Activated CD4-positive, alpha-beta T cell treated with anti-CD3 and anti-CD28 coated beads for 1 hour (primary cell): ENCODE data around the gene SCD5.
"Not testable (repeated sequence)": the region's sequence is repeated elsewhere in the genome, so short reads cannot be mapped to it uniquely, and the experiment has no call there.

Experiments used
- DNase-seq: peaks from one replicate; pipeline ENCODE4 v3.0.0-alpha.2; 2020

Gene SCD5

DNA sequence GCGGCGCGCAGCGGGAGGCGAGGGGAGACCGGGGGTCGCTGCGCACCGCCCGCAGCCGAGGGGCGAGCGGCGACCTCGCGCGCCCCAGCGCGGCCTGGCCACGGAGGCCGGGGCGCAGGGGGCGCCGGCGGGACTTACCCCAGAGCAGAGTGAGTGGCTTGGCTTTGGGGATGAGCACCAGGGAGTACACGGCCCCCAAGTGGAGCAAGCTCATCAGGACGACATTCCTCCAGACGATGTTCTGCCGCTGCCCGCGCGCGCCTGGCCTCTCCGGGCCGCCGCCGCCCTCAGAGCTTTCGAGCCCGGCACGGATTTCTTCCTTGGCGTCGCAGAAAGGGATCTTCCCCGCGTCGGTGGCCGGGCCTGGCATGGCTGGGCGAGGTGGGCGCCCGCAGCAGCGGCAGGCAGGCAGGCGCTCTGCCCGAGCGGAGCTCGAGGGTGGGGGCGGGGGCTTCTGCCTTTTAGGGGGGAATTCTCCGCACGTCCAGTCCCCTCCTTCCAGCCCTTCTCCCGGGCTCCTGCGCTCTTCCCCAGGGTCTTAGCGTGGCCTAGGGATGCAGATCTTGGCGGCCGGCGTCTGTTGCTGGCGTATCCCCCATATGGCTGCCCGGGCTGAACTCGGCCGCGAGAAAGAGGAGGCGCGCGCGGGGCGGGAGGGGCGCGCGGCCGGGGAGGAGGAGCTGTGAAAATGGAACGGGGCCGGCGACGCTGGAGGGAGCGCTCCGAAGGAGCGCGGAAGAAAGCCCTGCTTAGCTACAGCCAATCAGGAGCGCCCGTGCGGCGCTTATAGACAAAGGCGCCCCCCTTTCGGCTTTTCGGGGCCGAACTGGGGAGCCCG is at the start of gene SCD5:
Gene SCD5, minus strand, starts transcription at position 629 of the 838 bp plus-strand sequence. Its CDS starts 259 bp downstream, at position 370.
- peak; percentile 24 for DNase-seq

DNA sequence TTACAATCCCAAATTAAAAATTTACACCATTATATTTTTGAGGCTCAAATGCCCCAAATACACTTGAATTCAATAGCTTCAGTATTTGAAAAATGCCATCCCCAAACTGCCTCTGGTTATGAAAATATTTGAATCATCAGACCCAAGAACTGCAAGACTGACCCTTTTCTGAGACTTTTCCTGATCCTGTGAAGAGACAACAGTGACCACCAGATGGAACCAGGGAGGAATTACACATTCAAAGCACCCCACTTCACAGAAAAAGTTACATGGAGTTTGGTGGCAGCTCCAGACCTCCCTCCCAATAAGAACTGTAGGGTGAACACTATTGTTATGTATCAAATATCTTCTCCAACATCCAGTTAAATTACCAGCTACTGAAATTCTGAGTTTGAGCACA is 44.0 kb upstream of the SCD5 start:
- no peak for DNase-seq

DNA sequence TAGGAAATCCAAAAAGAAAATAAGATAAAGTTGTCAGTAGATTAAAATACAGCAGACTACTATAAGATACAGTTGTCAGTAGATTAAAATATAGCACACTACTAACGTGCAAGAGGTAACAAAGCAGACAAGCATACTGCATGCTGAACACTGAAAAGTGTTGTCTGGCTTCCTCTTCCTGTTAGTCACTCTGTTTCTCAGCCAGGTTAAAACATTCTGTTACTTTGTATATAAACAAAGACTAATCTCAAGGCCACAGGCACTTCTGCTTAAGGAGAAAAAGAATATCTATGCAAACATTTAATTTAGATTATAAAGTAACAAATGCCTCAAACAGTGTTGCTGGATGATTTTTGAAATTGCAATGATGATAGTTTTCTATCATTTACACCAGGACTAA is 41.0 kb upstream of the SCD5 start:
- no peak for DNase-seq

DNA sequence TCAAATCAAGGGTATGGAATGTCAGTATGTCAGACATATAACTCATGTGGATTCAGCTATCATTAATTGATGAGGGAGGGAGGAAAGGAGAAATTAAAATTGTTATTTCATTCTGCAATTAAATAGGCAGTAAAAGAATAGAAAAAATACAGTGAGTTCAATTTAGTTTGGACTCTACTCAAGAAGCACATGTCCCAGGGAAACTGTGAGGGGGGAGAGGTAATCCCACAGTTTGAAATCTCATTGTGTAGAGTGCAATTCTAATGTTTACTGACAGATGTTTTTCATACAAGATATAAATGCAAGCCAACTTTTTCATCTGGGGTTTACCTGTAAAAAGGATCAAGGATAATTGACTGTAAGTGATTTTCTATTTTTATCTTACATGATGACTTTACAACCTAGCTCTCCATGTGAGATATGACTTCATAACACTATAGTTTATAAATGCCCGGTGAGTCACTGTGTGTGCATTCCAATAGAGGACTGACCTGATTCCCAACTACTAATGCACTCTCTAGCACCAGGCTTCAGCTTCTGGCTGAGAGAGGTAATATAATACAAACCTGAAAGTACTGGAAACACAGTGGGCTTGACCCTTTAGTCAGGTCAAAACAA is 35.2 kb upstream of the SCD5 start:
- DNase-seq, result no peak

DNA sequence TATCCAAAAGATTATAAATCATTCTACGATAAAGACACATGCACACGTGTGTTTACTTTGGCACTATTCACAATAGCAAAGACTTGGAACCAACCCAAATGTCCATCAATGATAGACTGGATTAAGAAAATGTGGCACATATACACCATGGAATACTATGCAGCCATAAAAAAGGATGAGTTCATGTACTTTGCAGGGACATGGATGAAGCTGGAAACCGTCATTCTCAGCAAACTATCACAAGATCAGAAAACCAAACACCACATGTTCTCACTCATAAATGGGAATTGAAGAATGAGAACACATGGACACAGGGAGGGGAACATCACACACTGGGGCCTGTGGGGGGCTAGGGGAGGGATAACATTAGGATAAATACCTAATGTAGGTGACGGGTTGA is 34.5 kb upstream of the SCD5 start:
- not testable (repeated sequence) for DNase-seq

DNA sequence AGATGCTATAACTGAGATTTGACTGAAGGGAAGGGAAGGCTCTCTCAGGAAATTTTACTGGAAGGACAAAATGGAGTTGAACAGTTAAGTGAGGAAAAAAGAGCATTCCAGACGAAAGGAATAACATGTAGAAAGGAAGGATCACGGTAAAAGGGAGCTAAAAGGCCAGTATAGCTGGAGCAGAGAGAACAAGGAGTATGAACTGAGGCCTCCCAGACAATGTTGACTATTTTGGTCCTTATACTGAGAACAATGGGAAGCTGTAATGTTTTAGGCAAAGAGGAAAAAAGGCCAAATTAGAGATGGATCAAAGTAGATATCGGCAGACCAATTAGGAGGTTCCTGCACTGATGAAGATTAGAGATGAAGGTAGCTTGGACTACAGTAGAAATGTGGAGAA is 26.8 kb upstream of the SCD5 start:
- DNase-seq, result no peak

DNA sequence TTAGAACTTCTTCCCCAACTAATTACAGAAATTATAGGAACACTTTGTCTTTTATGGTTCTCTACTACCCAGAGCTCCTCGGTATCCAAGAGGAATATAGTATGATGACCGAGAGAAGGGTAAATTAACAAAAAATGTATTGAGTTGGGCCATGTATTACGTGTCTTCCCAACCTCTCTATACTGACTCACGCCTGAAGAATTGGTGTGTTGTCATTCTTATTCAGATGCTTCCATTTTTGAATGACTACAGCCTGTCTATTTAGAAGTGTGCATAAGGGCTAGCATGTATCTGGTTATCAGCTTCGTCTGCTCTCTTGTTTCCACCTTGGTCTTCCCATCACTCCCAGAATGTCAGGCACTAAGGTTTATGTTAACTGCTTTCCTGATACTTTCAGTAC is 24.5 kb upstream of the SCD5 start:
- DNase-seq, result no peak

DNA sequence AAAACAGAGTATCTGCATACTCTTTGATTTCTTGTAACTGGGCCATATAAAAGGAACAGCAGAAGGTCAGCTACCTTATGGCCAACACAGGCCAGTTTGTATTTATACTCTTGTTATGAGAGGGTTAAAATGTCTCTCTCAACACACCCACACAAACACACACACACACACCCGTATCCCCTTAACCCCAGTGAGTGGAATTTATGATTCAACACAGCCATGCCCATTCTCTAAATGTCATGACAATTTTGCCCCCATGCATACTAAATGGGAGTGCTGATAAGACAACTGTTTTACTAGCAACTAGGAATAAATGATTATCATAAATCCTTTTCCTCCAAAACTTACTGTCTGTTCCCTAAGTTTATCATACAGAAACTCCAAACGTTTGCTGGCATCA is 22.1 kb upstream of the SCD5 start:
- DNase-seq, result no peak

DNA sequence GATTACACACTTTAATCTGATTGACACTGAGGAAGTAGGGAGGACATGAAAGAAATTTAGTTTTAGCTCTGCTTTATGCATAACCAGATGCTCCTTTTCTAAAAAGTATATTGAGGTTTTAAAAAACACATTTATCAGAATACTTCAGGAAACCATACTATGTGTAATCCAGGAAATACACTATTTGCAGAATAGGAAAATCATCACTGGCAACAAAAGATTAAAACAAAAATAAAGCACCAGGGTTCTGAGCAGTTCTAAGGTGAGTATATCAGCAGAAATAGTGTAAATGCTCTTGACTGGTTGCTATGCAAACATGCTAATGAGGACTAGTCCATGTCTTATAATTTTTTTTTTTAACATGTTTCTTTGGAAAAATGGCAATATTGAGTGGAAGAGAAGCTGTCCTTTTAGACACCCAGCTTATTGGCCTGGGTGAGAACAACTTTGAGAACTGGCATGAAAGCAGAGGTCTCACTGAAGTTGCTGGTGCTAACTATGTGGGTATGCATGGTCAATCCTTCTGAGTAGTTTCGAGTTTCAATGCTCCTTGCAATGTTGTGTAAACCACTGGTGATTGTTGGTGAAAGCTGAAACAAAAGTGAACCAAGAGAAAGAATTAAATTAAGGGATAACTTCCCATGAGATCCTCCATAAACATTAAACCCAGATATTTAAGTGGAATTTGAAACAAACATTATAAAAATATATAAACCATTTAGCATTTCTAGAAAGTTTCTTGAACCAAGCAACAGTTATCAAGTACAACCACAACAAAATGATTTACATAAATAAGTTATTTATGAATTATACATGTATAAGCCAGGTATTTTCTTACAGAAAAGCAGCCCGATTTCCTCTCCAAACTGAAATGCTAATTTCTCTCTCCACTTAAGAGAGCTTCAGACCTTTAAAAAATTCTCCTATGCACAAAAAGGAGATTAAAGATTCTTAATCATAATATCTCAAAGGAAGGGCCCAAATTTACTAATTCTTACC is 20.4 kb upstream of the SCD5 start:
- DNase-seq, result no peak

DNA sequence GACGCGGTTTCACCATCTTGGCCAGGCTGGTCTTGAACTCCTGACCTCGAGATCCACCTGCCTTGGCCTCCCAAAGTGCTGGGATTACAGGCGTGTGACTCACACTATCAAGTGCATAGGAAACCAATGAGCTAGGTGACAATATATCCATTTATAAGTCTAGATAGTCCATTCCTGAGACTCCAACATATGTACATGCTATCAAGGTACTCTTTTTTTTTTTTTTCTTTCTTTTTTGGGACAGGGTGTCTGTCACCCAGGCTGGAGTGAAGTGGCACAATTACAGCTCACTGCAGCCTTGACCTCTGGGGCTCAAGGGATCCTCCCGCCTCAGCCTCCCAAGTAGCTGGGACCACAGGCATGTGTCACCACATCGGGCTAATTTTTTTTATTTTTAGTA is 18.3 kb upstream of the SCD5 start:
- DNase-seq, result not testable (repeated sequence)

DNA sequence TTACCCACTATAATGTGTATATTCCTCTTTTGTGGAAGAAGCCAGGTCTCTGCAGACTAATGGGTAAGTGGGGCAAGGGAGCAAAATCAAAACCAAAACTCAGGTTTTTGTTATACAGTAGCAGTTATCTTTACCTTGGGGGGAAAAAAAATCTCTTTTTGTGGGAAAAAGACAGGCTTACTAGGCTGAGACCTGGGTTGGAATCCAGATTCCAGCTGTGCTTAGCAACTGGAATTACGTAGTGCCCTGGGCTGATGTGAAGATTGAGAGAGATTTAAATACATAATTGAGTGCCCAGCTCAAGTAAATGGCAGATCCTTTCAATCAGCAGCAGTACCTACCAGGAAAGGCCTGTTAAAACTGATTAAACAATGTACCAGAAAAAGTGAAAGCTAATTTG is 15.4 kb upstream of the SCD5 start:
- no peak for DNase-seq

DNA sequence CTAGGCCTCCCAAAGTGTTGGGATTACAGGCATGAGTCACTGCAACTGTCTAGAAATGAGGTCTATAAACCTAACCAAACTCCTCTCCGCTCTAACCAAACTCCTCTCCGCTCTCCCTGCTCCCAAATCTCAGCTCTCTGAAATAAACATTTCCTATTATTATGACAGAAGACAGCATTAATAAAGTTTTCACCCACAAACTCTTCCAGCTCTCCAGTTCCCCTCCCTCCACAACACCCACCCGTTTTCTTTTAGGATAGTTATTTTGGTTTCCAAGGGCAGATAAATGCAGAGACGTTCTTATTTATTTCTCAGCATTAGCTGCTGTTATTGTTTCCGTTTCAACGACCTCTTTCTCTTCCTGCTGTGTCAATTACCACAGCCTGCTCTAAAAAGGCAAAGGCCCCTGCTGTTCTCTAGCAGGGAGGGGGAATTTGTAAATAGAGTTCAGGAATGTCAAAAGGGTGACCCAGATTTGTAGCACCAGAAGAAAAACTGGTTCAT is 13.3 kb upstream of the SCD5 start:
- no peak for DNase-seq

DNA sequence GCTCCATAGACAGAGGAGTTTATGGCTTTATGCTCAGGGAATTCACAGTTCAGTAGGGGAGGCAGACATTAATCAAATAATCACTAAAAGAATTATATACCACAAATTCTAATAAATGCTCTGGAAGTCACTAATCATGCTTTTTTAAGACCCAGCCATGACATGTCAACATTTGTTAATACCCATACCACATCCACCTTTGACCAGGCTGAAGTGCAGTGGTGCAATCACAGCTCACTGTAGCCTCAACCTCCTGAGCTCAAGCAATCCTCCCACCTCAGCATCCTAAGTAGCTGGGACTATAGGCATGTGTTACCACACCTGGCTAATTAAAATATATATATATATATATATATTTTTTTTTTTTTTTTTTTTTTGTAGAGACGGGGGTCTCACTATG is 12.8 kb upstream of the SCD5 start:
- no peak for DNase-seq

DNA sequence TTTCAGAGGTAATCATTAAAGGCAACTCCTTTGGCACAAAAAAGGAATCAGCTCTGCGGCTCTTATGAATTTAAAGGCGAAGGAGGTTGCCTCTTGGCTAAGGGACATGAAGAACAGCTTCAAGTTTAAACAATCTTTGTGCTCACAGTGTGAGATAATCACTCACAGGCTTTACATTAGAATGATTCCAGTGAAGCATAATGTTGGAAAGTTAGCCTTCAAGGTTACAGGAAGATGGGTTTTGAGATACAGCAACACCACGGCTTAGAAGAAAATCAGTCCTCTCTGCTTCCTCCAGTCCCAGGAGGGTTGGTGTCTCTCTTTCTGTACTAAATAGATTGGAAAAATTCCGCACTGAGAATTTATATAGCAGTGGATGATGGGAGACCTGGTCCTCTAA is 11.6 kb upstream of the SCD5 start:
- no peak for DNase-seq

DNA sequence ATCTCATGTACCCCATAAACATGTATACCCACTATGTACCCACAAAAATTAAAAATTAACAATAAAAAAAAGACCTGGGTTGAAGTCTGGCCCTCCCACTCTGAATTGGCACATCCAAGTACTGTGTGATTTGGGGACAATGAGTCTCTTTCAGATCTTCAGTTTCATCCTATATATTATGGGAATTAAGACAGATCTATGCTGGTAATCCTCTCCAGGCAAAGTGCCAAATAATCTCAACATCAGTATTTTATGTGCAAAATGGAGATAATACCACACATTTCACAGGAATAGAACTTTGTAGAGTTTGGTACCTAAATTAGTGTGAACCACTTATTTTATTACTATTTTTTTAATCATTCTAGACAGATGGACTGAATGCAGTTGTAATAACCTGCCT is 11.0 kb upstream of the SCD5 start:
- DNase-seq, result no peak

DNA sequence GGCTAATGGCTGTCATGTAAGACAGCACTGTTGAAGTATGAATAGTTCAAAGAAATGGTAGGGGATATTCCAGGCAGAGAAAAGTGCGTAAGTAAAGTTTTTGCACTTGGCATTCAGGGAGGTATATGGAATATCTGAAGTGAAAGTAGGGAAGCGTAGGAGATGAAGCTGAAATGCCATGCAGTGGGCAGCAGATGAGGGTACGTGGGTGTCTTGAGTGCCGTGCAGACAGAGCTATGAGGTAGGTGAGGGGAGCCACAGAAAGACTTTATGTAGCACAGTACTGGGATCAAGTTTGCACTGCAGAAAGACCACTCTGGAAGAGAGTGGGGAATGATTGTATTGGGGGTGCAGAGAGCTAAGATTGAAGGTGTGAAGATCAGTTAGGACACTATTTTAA is 5.2 kb upstream of the SCD5 start:
- no peak for DNase-seq

DNA sequence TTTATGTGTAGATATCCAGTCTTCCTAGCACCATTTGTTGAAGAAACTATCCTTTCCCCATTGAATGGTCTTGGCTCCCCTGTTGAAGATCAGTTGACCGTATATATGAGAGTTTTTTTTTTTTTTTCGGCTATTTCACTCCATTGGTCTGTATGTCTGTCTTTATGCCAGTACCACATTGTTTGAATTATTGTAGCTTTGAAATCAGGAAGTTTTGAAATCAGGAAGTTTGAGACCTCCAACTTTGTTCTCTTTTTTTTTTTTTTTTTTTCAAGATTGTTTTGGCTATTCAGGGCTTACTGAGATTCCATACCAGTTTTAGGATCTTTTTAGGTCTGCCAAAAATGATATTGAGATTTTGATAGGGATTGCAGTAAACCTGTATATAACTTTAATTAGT is 4.3 kb upstream of the SCD5 start:
- DNase-seq, result no peak

DNA sequence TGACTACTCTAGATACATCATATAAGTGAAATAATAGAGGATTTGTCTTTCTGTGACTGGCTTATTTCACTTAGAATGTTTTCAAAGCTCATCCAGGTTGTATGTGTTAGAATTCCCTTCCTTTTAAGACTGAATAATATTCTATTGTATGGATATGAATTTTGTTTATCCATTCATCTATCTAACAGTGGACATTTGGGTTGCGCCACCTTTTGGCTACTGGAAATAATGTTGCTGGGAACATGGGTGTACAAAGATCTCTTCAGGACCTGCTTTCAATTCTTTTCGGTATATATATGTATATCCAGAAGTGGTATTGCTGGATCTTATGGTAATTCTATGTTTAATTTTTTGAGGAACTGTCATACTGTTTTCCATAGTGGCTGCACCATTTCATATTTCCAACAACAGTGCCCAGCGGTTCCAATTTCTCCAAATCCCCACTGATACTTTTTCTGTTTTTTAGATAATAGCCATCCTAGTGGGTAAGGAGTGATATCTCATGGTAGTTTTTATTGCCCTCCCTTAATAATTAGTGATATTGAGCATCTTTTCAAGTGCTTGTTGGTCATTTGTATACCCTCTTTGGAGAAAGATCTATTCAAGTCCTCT is 3.4 kb upstream of the SCD5 start:
- DNase-seq, result no peak

DNA sequence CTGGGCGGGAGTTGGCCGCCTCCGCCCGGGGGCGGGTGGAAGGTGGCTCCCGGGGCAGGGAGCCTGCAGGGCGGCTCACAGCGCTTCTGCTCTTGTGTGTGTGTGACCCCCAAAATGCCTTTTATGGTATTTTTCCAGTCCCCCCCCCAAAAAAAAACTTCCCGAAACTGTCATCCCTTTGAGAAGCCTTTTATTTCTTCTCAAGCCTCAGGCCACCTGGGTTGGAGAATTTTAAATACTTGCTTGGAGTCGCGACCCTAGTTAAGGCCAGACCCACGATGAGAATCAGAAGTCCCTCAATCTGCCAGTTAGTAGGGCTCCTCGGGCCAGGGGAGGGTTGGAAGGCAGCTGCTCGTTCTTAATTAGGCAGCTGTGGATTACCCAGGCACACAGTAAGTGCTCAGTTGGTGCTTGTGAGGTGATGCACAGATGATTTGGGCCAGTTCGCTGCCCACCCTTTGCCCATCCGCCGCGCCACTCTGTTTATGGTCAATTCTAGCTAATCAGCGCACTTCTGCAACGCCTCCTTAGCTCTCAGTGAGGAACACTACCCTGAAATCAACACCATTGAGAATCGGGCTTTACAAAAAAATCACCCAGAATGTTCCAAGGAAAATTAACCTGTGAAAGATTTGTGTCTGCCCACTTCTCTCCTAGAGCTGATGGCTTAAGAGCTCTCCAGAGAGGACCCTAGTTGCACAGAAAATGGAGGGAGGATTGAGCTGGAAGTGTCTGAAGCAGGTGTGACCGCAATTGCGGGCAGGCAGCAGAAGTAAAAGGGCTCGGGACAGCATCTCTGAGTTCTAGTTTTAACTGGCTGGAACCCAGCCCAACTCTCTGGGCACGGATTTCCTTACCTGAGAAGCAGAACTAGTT is 648 bp upstream of the SCD5 start:
- no peak for DNase-seq

DNA sequence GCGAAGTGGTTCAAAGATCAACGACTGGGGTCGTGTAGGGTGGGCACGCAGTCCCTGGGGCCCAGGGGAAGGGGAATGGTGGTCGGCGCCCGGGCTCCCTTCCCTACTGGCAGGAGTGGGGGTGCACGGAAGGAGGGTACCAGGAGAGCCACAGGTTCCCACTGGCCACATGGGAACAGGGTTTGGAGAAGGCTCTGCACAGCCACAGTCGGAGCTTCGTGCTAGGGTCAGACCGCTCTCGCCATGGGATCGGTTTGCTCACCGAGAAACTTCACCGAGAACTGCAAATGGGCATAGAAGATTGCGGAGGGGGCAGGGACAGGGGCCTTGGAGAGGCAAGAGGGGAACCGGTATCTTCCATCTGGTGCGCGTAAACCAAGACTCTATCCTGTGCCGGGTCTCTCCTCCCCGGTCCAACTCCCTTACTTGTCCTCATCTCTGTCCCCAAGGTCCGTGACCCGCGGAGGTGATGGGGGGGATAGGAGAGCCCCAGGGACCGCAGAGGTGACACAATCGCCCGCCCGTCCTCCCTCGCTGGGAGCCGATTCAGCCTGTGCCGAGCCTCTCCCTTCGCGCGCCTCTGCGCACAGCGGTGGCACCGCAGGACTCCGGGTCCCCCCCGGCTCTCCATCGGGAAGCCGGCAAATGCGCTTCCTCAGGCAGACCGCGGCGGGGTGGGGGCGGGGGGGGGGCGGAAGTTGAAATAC is 1.0 kb downstream of the SCD5 start:
- DNase-seq, result no peak

DNA sequence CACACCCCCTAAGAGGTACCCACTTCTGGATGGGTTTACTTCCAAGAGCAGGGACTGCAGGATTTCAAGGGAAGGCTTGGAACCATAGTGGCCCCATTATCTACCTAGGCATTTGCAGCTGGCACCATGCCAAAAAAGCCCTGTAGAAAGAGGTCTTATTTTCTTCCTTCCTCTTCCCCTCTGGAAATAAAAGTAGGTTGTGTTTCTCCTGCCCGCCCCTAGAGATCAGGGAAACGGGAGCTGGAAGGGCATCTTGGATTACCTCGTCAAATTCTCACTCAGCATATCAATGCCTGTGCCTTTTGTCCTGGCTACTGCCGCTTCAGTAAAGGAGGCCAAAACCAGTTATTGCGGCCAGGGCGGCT is 1.6 kb downstream of the SCD5 start:
- no peak for DNase-seq
